WERI-Rb-1 (cell line): Measurements from ENCODE around the gene PANK1.

ENCODE experiments used
- DNase-seq: peaks from one replicate; pipeline ENCODE4 v3.0.0-alpha.2; 2020
- H3K27ac ChIP-seq: fragments of 250-450 bp; sonication (Bioruptor Pico); 2 replicates; pipeline ENCODE4 v1.5.1; 2020; ENCODE audit warnings: mild to moderate bottlenecking, moderate library complexity
- H3K27me3 ChIP-seq: fragments of 250-450 bp; sonication (Bioruptor Pico); 2 replicates; pipeline ENCODE4 v1.5.1; 2021; ENCODE audit warnings: mild to moderate bottlenecking, low read depth, moderate library complexity; ENCODE audit not compliant: insufficient read depth, severe bottlenecking
- H3K36me3 ChIP-seq: fragments of 250-450 bp; sonication (Bioruptor Pico); 2 replicates; pipeline ENCODE4 v1.5.1; 2020; ENCODE audit warnings: mild to moderate bottlenecking, moderate library complexity
- H3K4me3 ChIP-seq: 2 replicates; pipeline ENCODE4 v1.5.1; 2011; ENCODE audit warnings: low read depth, mild to moderate bottlenecking, control low read depth, low read length
- H3K9me3 ChIP-seq: fragments of 250-450 bp; sonication (Bioruptor Pico); 2 replicates; pipeline ENCODE4 v1.5.1; 2021; ENCODE audit warnings: mild to moderate bottlenecking, moderate library complexity; ENCODE audit not compliant: severe bottlenecking
- CTCF ChIP-seq: IDR thresholded peaks from 2 replicates; pipeline ENCODE4 v1.5.1; 2011; ENCODE audit warnings: low read depth, mild to moderate bottlenecking, control low read depth, inconsistent platforms, low read length

PANK1 gene

GRCh38 chr10:89644967-89645741 lies at the start of gene PANK1:
TSS of gene PANK1 (minus strand) at chr10:89645242. CDS start at chr10:89644891, 351 bp downstream.
- no peaks in the 10 kb centered on the region for H3K27me3 ChIP-seq
- peak within 1 kb of the TSS; percentile 89 for H3K27ac ChIP-seq
- TF ChIP-seq CTCF: no peak
- peak within 1 kb of the TSS; percentile 94 for H3K4me3 ChIP-seq
- H3K9me3 ChIP-seq: no peaks in the 10 kb centered on the region
- H3K36me3 ChIP-seq: 0 out of 2 replicates have a peak, but pooled peaks cover 3% of the 10 kb centered on the region
- peak; percentile 89 for DNase-seq

- Histone ChIP-seq H3K4me3 (no peak overlapping the region), H3K27ac (no peak overlapping the region), H3K27me3 (no peaks in the 10 kb centered on the region), H3K36me3 (no peaks in the 10 kb centered on the region), H3K9me3 (no peaks in the 10 kb centered on the region)
- no peak for DNase-seq
- no peak for TF ChIP-seq CTCF
These were observed 48.1 kb upstream of the PANK1 start for GRCh38 chr10:89693176-89693575.

- no peak for TF ChIP-seq CTCF
- H3K27me3 ChIP-seq: no peaks in the 10 kb centered on the region
- DNase-seq: no peak
- H3K36me3 ChIP-seq: no peaks in the 10 kb centered on the region
- no peak overlapping the region for H3K27ac ChIP-seq
- H3K4me3 ChIP-seq: no peak overlapping the region
- H3K9me3 ChIP-seq: no peaks in the 10 kb centered on the region
These were observed 47.4 kb upstream of the PANK1 start for GRCh38 chr10:89692416-89692815.

GRCh38 chr10:89690027-89690426 lies 45.0 kb upstream of the PANK1 start:
- no peaks in the 10 kb centered on the region for H3K9me3 ChIP-seq
- H3K4me3 ChIP-seq: no peak overlapping the region
- H3K36me3 ChIP-seq: no peaks in the 10 kb centered on the region
- no peaks in the 10 kb centered on the region for H3K27me3 ChIP-seq
- no peak for DNase-seq
- TF ChIP-seq CTCF: no peak
- H3K27ac ChIP-seq: no peak overlapping the region

GRCh38 chr10:89685936-89686335 lies 40.9 kb upstream of the PANK1 start:
- no peak for DNase-seq
- no peaks in the 10 kb centered on the region for H3K27me3 ChIP-seq
- no peaks in the 10 kb centered on the region for H3K36me3 ChIP-seq
- H3K27ac ChIP-seq: no peak overlapping the region
- no peaks in the 10 kb centered on the region for H3K9me3 ChIP-seq
- H3K4me3 ChIP-seq: no peak overlapping the region
- TF ChIP-seq CTCF: no peak

GRCh38 chr10:89684604-89685003 lies 39.6 kb upstream of the PANK1 start:
- Histone ChIP-seq H3K4me3 (no peak overlapping the region), H3K36me3 (no peaks in the 10 kb centered on the region), H3K27ac (no peak overlapping the region), H3K9me3 (no peaks in the 10 kb centered on the region), H3K27me3 (no peaks in the 10 kb centered on the region)
- DNase-seq: no peak
- no peak for TF ChIP-seq CTCF
